K562 (cell line): ENCODE data around the gene GPATCH2.

Source experiments
- ARHGAP35 ChIP-seq: fragments of 450-650 bp; IDR thresholded peaks from 2 replicates; pipeline ENCODE4 v1.6.1; 2018; ENCODE audit not compliant: partially characterized antibody
- ATF6 ChIP-seq: sonication (generic); formaldehyde crosslinking; IDR thresholded peaks from 2 replicates; pipeline ENCODE4 v1.4.0; 2020; ENCODE audit warnings: mild to moderate bottlenecking, missing genetic modification reagents
- ESRRA ChIP-seq: fragments of 450-650 bp; IDR thresholded peaks from 2 replicates; pipeline ENCODE4 v1.6.1; 2014; ENCODE audit warnings: low read depth, mild to moderate bottlenecking, moderate library complexity, borderline replicate concordance
- GABPB1 ChIP-seq: sonication (generic); formaldehyde crosslinking; IDR thresholded peaks from 2 replicates; pipeline ENCODE4 v1.8.0; 2022; ENCODE audit warnings: mild to moderate bottlenecking, missing genetic modification reagents
- JUNB ChIP-seq: fragments of 450-650 bp; formaldehyde crosslinking; conservative IDR thresholded peaks from 2 replicates; pipeline ENCODE4 v1.4.0; 2020; ENCODE audit warnings: mild to moderate bottlenecking
- MAFF ChIP-seq: IDR thresholded peaks from 2 replicates; pipeline ENCODE4 v1.6.1; 2012; ENCODE audit warnings: low read length, improper control_type of control experiment
- NCOR1 ChIP-seq: fragments of 450-650 bp; IDR thresholded peaks from 2 replicates; pipeline ENCODE4 v1.6.1; 2016; ENCODE audit warnings: mild to moderate bottlenecking, moderate library complexity
- RBM22 ChIP-seq: fragments of 200-400 bp; formaldehyde crosslinking; IDR thresholded peaks from 2 replicates; pipeline ENCODE4 v1.6.1; 2018; ENCODE audit warnings: low read length, low read depth; ENCODE audit not compliant: poor library complexity, severe bottlenecking
- REST ChIP-seq, 2 experiments: fragments of 450-650 bp; formaldehyde crosslinking in 1 of 2; IDR thresholded peaks; 2 replicates each; pipeline versions ENCODE4 v1.4.0 to v1.6.1; 2014 to 2020; ENCODE audit warnings: mild to moderate bottlenecking in 2 of 2, borderline replicate concordance in 1 of 2, low read depth in 1 of 2
- RHOXF2B ChIP-seq: fragments of 250-450 bp; sonication (Bioruptor Pico); conservative IDR thresholded peaks from 2 replicates; pipeline ENCODE4 v1.5.1; 2021
- SIN3B ChIP-seq: fragments of 450-650 bp; IDR thresholded peaks from 2 replicates; pipeline ENCODE4 v1.6.1; 2017; ENCODE audit warnings: low read depth, mild to moderate bottlenecking, moderate library complexity
- ZKSCAN8 ChIP-seq: fragments of 200-800 bp; sonication (Bioruptor generic); IDR thresholded peaks from 2 replicates; pipeline ENCODE4 v1.6.1; 2016; ENCODE audit warnings: missing genetic modification characterization, missing compliant biosample characterization
- ZNF197 ChIP-seq: fragments of 200-800 bp; sonication (Bioruptor generic); IDR thresholded peaks from 2 replicates; pipeline ENCODE4 v1.6.1; 2016; ENCODE audit warnings: low read depth, missing genetic modification characterization, missing compliant biosample characterization
- ZNF354B ChIP-seq: fragments of 250-450 bp; sonication (Bioruptor Pico); IDR thresholded peaks from 2 replicates; pipeline ENCODE4 v1.4.0; 2020

- TF ChIP-seq SIN3B = no peak
- no peak for TF ChIP-seq REST (IDR thresholded peaks at IDR 0.05; ENCODE audit: borderline replicate concordance)
- TF ChIP-seq REST (CRISPR knock-in tag; IDR thresholded peaks at IDR 0.05; ENCODE audit: low read depth) = no peak
- TF ChIP-seq ATF6 (CRISPR knock-in tag) = no peak
- TF ChIP-seq ESRRA = no peak
- TF ChIP-seq ZNF354B (CRISPR knock-in tag) = no peak
- TF ChIP-seq GABPB1 = no peak
- no peak for TF ChIP-seq NCOR1
- no peak for TF ChIP-seq ARHGAP35
- no peak for TF ChIP-seq RHOXF2B
- TF ChIP-seq JUNB (CRISPR knock-in tag) = no peak
- TF ChIP-seq ZNF197 = no peak
- TF ChIP-seq RBM22 = no peak
- no peak for TF ChIP-seq MAFF
- TF ChIP-seq ZKSCAN8 = no peak
Observed at GRCh38 chr1:217617126-217617525, 13.8 kb downstream of the GPATCH2 start.
